Stimulated activated CD4-positive, alpha-beta T cell treated with anti-CD3 and anti-CD28 coated beads, Interleukin-15, amount 100 ng/mL, for 48 hours (primary cell): ENCODE measurements around the gene PEA15.

Experiments
- DNase-seq, 2 donors: peaks; one replicate each; pipeline ENCODE4 v3.0.0-alpha.2; 2020; ENCODE audit warnings: low read depth in 2 of 2

PEA15 gene

GRCh38 chr1:160239582-160240299, 34.6 kb downstream of the PEA15 start:
- DNase-seq: no peak

GRCh38 chr1:160243767-160244166, 38.6 kb downstream of the PEA15 start:
- DNase-seq: no peak

- no peak for DNase-seq
Measured at GRCh38 chr1:160244209-160244608, 39.0 kb downstream of the PEA15 start.

- no peak for DNase-seq
Measured at GRCh38 chr1:160245434-160245833, 40.2 kb downstream of the PEA15 start.

- DNase-seq: no peak
Measured at GRCh38 chr1:160247053-160247452, 41.9 kb downstream of the PEA15 start.

- no peak for DNase-seq
Measured at GRCh38 chr1:160251011-160251410, 45.8 kb downstream of the PEA15 start.

- DNase-seq: peak; percentile 22 to 25
Measured at GRCh38 chr1:160251687-160252526, 46.7 kb downstream of the PEA15 start.

- no peak for DNase-seq
Measured at GRCh38 chr1:160255781-160256300, 50.7 kb downstream of the PEA15 start.

GRCh38 chr1:160256396-160257046, 51.3 kb downstream of the PEA15 start:
- DNase-seq: no peak

- DNase-seq: no peak
Measured at GRCh38 chr1:160257411-160258015, 52.3 kb downstream of the PEA15 start.

- no peak for DNase-seq
Measured at GRCh38 chr1:160258177-160258798, 53.1 kb downstream of the PEA15 start.

GRCh38 chr1:160260406-160261382, 55.5 kb downstream of the PEA15 start:
- DNase-seq: no peak

- DNase-seq: peak; percentile 58 to 62
Measured at GRCh38 chr1:160261556-160261892, 56.3 kb downstream of the PEA15 start.

GRCh38 chr1:160261893-160262794, 57.0 kb downstream of the PEA15 start, which contains the start of gene DCAF8:
Gene DCAF8, minus strand, starts transcription at chr1:160262549. Its CDS starts 18,541 bp downstream, at chr1:160244008.
- DNase-seq: peak; percentile 94 to 98

- DNase-seq: no peak
Measured at GRCh38 chr1:160264795-160265307, 59.7 kb downstream of the PEA15 start.
